Left renal cortex interstitium (tissue), 4 donors: ENCODE results near the gene TAB3. TPM values are rescaled to one million over a fixed set of nuclear protein-coding genes. Genes with fewer than 3 reads are reported as not detected.
"Not testable (repeated sequence)": the region's sequence is repeated elsewhere in the genome, so short reads cannot be mapped to it uniquely, and the experiment has no call there.

Experiments
- DNase-seq, 4 donors: peaks; one replicate each; pipeline ENCODE4 v3.0.0-alpha.2; 2013; ENCODE audit warnings: low read depth in 4 of 4, low spot score in 2 of 4, missing footprints in 1 of 4
- polyA plus RNA-seq, 4 donors: library from polyadenylated mRNA; unstranded; fragments of 120-200 nt; gene quantifications; one replicate each; pipeline ENCODE4 v1.2.1, GENCODE V29; 2013; ENCODE audit not compliant: insufficient read length in 4 of 4

The TAB3 gene
- polyA plus RNA-seq, 4 donors, result 26.5 to 37.1 (median 31.9) TPM

DNA sequence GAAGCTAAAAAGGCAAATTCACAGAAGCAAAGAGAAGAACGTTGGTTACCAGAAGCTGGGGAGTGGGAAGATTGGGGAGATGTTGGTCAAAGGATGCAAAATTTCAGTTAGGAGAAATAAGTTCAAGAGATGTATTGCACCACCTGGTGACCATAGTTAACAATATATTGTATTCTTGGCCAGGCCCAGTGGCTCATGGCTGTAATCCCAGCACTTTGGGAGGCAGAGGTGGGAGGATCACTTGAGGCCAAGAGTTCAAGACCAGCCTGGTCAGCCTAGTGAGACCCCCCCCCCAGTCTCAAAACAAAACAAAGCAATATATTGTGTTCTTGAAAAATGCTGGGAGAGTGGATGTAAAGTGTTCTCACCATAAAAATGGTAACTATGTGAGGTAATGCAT lies 67.9 kb downstream of the TAB3 start:
- no peak for DNase-seq

DNA sequence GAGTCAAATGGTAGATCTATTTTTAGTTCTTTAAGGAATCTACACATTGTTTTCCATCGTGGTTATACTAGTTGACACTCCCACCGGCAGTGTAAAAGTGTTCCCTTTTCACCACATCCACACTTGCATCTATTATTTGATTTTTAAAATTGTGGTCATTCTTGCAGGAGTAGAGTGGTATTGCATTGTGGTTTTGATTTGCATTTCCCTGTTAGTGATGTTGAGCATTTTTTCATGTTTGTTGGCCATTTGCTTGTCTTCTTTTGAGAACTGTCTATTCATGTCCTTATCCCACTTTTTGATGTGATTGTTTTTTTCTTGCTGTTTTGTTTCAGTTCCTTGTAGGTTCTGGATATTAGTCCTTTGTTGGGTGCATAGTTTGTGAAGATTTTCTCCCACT lies 70.0 kb downstream of the TAB3 start:
- DNase-seq, result no peak

DNA sequence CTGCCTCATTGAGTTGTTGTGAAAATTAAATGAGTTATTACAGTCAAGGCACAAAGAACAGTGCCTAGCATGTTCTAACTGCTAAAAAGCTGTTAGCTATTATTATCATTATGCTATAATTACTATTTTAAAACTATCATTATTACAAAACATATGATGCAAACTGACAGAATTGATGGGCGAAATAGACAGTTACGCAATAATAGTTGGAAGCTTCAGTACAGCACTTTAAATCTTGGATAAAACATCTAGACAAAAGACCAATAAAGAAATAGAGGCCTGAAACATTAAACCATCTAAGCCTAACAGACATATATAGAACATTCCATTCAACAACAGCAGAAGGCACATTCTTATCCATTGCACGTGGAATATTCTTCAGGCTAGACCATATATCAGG lies 73.0 kb downstream of the TAB3 start:
- DNase-seq, result no peak

DNA sequence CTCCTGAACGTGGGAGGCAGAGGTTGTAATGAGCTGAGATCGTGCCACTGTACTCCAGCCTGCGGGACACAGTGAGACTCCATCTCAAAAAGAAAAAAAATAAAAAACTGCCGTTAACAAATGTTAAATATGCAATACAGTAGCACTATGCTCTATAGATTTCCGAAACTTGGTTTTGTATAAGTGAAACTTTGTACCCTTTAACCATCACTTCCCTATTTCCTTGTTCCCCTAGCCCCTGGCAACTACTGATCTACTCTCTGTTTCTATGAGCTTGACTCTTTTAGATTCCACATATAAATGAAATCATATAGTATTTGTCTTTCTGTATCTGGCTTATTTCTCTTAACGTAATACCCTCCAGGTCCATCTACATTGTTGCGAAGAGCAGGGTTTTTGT lies 74.1 kb downstream of the TAB3 start:
- no peak for DNase-seq

DNA sequence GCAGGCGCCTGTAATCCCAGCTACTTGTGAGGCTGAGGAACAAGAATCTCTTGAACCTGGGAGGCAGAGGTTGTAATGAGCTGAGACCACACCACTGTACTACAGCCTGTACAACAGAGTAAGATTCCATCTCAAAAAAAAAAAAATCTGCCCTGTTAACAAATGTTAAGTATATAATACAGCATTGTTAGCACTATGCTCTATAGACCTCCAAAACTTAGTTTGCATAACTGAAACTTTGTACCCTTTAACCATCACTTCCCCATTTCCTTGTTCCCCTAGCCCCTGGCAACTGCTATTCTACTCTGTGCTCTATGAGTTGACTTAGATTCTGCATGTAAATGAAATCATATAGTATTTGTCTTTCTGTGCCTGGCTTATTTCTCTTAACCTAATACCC lies 76.7 kb downstream of the TAB3 start:
- no peak for DNase-seq

DNA sequence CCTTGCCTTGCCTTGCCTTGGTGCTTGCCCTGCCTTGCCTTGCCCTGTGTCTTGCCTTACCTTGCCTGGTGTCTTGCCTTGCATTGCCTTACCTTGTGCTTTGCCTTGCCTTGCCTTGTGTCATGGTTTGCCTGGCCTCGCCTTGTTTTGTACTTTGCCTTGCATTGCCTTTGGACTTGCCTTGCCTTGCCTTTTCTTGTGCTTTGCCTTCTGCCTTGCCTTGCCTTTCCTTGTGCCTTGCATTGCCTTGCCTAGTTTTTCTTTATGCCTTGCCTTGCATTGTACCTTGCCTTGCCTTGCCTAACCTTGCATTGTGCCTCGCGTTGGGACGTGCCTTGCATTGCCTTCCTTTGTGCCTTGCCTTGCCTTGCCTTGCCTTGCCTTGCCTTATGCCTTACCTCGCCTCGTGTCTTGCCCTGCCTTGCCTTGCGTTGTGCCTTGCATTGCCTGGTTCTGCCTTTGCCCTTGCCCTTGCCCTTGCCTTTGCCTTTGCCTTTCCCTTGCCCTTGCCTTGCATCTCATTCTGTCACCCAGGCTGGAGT lies 82.8 kb downstream of the TAB3 start:
- no peak for DNase-seq

DNA sequence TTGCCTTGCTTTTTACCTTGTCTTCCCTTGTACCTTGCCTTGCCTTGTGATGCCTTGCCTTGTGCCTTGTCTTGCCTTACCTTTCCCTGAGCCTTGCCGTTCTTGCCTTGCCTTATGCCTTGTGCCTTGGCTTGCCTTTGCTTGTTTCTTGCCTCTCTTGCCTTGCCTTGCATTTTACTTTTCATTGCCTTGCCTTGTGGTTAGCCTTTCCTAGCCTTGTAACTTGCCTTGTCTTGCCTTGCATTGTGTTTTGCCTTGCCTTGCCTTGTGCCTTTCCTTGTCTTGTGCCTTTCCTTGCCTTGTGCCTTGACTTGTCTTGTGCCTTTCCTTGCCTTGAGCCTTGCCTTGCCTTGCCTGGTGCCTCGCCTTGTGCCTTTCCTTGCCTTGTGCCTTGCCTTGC lies 84.6 kb downstream of the TAB3 start:
- no peak for DNase-seq

DNA sequence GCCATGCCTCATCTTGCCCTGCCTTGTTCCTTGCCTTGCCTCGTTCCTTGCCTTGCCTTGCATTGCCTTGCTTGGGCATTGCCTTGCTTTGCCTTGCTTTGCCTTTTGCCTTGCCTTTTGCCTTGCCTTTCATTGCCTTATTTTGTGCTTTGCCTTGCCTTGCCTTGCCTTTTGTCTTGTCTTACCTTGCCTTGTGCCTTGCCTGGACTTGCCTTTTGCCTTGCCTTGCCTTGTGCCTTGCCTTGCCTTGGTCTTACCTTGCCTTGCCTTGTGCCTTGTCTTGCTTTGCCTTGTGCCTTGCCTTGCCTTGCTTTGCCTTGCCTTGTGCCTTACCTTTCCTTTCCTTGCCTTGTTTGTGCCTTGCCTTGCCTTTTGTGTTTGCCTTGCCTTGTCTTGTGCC lies 88.2 kb downstream of the TAB3 start:
- no peak for DNase-seq

DNA sequence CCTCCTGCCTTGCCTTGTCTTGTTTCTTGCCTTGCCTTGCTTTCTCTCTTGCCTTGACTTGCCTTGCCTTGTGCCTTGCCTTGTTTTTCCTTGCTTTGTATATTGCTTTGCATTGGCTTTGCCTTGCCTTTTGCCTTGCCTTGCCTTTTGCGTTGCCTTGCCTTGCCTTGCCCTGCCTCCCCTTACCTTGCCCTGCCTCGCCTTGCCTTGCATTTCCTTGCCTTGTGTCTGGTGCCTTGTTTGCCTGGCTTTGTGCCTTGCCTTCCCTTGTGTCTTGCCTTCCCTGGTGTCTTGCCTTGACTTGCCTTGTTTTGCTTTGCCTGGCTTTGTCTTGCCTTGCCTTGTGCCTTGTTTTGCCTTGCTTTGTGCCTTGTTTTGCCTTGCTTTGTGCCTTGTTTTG lies 89.7 kb downstream of the TAB3 start:
- no peak for DNase-seq

DNA sequence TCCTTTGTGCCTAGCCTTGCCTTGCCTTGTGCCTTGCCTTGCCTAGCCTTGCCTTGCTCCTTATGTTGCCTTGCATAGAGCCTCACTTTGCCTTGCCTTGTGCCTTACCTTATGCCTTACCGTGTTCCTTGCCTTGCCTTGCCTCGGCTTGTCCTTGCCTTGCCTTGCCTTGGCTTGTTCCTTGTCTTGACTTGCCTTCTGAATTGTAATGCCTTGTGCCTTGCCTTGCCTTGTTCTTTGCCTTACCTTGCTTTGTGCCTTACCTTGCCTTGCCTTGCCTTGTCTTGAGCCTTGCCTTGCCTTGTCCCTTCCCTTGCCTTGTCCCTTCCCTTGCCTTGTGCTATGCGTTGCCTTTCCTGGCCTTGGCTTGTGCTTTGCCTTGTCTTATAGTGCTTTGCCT lies 90.2 kb downstream of the TAB3 start:
- DNase-seq, result no peak

DNA sequence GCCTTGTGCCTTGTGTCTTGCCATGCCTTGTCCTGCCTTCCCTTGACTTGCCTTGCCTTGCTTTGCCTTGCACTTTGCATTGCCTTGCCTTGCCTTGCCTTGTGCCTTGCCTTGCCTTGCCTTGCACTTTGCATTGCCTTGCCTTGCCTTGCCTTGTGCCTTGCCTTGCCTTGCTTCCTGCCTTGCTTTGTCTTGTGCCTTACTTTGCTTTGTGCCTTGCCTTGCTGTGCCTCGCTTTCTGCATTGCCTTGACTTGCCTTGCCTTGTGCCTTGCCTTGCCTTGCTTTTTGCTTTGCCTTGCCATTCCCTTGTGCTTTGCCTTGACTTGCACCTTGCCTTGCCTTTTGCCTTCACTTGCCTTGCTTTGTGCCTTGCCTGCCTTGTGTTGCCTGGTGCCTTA lies 91.8 kb downstream of the TAB3 start:
- not testable (repeated sequence) for DNase-seq

DNA sequence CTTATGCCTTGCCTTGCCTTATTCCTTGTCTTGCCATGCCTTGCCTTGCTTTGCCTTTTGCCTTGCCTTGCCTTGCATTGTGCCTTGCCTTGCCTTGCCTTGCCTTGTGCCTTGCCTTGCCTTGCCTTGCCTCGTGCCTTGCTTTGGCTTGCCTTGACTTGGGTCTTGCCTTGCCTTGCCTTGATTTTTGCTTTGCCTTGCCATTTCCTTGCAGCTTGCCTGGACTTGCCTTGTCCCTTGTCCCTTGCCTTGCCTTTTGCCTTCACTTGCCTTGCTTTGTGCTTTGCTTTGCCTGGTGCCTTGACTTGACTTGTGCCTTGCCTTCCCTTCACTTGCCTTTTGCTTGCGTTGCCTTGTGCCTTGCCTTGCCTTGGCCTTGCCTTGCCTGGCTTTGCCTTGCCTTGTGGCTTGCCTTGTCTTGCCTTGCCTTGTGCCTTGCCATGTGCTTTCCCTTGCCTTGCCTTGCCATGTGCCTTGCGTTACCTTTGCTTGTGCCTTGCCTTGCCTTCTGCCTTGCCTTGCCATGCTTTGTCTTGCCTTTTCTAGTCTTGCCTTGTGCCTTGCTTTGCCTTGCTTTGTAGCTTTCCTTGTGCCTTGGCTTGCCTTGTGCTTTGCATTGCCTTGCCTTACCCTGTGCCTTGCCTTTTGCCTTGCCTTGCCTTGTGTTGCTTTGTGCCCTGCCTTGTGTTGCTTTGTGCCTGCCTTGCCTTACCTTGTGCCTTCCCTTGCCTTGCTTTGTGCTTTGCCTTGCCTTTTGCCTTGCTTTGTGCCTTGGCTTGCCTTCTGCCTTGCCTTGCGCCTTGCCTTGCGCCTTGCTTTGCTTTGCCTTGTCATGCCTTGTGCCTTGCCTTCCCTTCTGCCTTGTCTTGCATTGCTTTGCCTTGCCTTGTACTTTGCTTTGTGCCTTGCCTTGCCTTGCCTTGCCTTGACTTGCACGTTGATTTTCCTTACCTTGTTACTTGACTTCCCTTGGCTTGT lies 92.8 kb downstream of the TAB3 start:
- no peak for DNase-seq

DNA sequence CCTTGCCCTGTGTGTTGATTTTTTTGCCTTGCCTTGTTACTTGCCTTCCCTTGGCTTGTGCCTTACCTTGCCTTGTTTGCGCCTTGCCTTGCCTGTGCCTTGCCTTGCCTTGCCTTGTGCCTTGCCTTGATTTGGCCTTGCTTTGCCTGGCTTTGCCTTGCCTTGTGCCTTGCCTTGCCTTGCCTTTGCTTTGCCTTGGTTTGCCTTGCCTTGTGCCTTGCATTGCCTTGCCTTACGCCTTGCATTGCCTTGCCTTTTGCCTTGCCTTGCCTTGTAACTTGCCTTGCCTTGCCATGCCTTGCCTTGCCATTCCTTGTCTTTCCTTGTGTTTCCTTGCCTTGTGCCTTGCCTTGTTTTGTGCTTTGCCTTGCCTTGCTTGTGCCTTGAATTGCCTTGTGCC lies 94.6 kb downstream of the TAB3 start:
- no peak for DNase-seq

DNA sequence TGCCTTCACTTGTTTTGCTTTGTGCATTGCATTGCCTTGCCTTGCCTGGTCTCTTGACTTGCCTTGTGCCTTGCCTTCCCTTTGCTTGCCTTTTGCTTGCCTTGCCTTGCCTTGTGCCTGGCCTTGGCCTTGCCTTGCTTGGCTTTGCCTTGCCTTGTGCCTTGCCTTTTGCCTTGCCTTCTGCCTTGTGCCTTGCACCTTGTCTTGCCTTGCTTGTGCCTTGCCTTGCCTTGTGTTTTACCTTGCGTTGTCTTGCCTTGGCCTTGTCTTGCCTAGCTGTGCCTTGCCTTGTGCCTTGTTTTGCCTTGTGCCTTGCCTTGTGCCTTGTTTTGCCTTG lies 95.3 kb downstream of the TAB3 start:
- no peak for DNase-seq

DNA sequence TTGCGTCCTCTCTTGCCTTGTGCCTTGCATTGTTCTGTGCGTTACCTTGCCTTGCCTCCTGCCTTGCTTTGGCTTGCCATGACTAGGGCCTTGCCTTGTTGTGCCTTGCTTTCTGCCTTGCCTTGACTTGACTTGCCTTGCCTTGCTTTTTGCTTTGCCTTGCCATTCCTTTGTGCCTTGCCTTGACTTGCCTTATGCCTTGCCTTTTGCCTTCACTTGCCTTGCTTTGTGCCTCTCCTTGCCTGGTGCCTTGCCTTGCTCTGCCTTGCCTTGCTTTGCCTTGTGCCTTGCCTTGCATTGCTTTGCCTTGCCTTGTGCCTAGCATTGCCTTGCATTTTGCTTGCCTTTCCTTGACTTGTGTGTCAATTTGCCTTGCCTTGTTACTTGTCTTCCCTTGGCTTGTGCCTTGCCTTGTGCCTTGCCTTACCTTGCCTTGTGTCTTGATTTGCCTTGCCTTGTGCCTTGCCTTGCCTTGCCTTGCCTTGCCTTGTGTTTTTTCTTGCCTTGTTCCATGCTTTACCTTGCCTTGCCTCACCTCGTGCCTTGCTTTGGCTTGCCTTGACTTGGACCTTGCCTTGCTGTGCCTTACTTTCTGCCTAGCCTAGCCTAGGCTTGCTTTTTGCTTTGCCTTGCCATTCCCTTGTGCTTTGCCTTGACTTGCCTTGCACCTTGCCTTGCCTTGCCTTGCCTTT lies 95.8 kb downstream of the TAB3 start:
- DNase-seq, result no peak

DNA sequence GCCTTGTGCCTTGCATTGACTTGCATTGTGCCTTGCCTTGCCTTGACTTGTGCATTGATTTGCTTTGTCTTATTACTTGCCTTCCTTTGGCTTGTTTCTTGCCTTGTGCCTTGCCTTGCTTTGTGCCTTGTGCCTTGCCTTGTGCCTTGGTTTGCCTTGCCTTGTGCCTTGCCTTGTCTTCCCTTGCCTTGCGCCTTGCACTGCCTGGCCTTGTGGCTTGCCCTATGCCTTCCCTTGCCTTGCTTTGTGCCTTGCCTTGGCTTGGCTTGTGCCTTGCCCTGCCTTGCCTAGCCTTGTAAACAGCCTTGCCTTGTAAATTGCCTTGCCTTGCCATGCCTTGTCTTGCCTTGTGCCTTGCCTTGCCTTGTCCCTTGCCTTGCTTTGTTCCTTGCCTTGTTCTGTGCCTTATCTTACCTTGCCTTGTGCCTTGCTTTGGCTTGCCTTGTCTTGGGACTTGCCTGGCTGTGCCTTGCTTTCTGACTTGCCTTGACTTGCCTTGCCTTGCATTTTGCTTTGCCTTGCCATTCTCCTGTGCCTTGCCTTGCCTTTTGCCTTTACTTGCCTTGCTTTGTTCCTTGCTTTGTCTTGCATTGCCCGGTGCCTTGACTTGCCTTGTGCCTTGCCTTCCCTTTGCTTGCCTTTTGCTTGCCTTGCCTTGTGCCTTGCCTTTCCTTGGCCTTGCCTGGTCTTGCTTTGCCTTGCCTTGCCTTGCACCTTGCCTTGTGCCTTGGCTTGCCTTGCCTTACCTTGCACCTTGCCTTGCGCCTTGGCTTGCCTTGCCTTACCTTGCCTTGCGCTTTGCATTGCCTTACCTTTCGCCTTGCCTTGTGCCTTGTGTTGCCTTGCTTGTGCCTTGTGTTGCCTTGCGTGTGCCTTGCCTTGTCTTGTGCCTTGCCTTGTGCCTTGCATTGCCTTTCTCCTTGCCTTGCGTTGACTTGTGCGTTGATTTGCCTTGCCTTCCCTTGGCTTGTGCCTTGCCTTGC lies 97.5 kb downstream of the TAB3 start:
- DNase-seq, result no peak

DNA sequence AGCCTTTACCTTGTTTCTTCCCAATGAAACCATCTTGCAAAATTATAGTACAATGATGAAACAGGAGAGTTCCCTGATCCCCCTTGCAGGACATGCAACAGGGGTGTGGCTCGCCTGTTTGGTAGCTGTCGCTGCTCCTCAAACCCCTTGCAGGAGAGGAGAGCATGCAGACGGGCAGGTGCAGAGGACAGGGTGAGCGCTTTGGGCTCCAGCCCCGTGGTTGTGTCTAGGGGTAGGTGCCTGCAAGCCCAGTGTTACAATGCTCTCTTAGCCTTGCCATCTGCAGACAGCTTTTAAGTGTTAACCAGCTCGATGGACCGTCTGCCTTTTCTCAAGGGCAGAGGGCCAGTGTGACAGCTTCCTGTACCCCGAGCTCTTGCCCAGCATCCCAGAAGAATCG lies 102.0 kb downstream of the TAB3 start:
- DNase-seq, result no peak

DNA sequence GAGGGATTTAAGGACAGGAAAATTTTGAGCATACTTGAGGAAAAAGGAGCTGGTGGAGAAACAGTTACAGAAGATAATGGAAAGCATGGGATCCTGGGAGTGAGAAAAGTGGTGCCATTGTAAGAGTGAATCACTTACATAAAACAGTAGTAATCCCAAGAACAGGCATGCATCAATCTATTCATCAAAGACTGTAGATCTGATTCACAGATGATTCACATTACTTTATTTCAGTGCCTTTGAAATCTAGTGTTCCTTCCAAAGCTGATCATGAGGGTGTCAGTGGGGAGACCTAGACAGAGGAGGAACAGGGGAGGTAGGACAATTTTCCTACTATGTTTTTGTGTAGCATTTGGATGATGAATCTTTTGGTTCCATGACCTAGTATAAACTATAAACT lies 102.7 kb downstream of the TAB3 start:
- DNase-seq, result no peak

DNA sequence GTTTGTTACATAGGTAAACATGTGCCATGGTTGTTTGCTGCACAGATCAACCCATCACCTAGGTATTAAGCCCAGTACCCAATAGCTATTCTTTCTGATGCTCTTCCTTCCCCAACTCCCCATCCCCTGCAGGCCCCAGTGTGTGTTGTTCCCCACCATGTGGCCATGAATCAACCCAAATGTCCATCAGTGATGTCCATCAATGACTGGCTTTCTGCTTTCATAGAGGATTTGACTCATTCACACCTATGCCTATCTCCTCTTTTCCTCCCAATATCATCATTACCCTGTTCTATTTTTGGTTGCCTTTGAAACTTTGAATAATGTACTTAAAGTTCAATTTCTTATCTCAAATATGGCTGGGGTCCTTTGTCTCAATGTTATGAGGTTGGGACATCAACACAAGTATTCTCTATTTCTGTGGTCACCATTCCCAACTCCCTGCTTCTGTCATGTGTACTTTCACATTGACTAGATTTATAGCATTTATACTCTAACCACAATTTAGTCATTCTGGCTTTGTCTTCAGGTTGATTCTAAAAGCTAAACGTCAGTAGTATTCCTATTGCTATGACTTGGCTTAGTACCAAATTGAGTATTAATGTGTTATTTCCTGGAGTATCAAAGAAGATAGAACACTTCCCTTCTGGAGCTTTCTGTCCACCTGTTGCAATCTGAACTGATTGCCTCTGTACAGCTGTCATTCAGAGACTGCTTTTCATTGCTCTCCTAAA lies 107.2 kb downstream of the TAB3 start:
- DNase-seq, result no peak

DNA sequence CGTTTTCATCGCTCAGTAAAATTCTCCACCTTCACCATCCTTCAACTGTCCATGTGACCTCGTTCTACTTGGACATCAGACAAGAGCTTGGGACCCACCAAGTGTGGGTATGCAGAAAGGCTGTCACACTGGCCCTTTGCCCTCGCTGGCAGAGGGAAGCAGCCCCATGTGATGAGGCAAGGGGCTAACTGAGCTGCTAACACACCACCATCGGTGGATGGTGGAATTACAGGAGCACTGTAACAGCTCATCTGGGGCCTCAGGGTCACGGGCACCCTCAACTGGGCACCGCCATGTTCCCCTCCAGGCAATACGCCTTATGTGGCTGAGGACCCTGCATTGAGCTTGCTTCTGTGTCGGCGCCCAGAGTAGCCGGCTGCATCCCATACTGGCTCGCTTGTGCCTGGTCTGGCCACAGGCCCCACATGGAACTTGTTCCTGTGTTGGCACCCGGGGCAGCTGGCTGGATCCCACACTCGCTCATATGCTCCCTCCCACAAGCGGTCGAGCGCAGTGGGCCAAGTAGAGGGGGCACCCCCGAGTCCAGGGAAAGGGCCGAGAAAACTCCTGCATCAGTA lies 109.5 kb downstream of the TAB3 start:
- DNase-seq, result no peak
